Kidney (tissue), 14 donors: ENCODE measurements around the gene PXYLP1. TPM values are rescaled to one million over a fixed set of nuclear protein-coding genes. Genes with fewer than 3 reads are reported as not detected.
A peak's percentile ranks its signal among the peaks of the same experiment; 100 is the strongest.

ENCODE experiments used
- DNase-seq, 5 donors: peaks; one replicate each; pipeline ENCODE4 v3.0.0-alpha.2; 2013 to 2020
- FAIRE-seq: peaks from 2 replicates; lab custom pipeline; 2012; peaks lifted over from hg19 to GRCh38; lab: Jason Lieb, UNC
- H3K27ac ChIP-seq, 2 donors: one replicate each; pipeline ENCODE4 v1.7.0; 2013; ENCODE audit warnings: low read depth in 2 of 2, low read length in 2 of 2, inconsistent platforms in 1 of 2
- H3K27me3 ChIP-seq: one replicate; pipeline ENCODE4 v1.7.1; 2013; ENCODE audit warnings: low read length, inconsistent platforms; ENCODE audit not compliant: control insufficient read depth, insufficient read depth
- H3K36me3 ChIP-seq, 3 donors: one replicate each; pipeline versions ENCODE4 v1.7.0 to v1.7.1; 2013; ENCODE audit warnings: low read length in 3 of 3, control low read depth in 1 of 3, inconsistent platforms in 1 of 3; ENCODE audit not compliant: insufficient read depth in 3 of 3, control insufficient read depth in 2 of 3
- H3K4me1 ChIP-seq, 3 donors: one replicate each; pipeline versions ENCODE4 v1.7.0 to v1.7.1; 2013; ENCODE audit warnings: low read length in 3 of 3, inconsistent platforms in 1 of 3, low read depth in 1 of 3; ENCODE audit not compliant: control insufficient read depth in 2 of 3, insufficient read depth in 2 of 3
- H3K4me3 ChIP-seq, 3 donors: one replicate each; pipeline versions ENCODE4 v1.7.0 to v1.8.1; 2013; ENCODE audit warnings: low read length in 3 of 3, control low read depth in 1 of 3, inconsistent platforms in 1 of 3
- H3K9ac ChIP-seq, 3 donors: one replicate each; pipeline versions ENCODE4 v1.7.0 to v1.7.1; 2013; ENCODE audit warnings: low read length in 3 of 3, control low read depth in 1 of 3, inconsistent platforms in 1 of 3
- H3K9me3 ChIP-seq, 3 donors: one replicate each; pipeline versions ENCODE4 v1.7.0 to v1.7.1; 2013; ENCODE audit warnings: low read length in 3 of 3, control low read depth in 1 of 3, inconsistent platforms in 1 of 3; ENCODE audit not compliant: control insufficient read depth in 2 of 3, insufficient read depth in 1 of 3
- intact Hi-C: fragments of 100-400 bp; cut with DNase I; formaldehyde crosslinking; loops from one replicate; pipeline ENCODE4 v1.11.1; 2022
- polyA plus RNA-seq: library from polyadenylated mRNA; stranded (reverse); fragments of 350-450 nt; fragmentation: Illumina TruSeq; extraction: RNeasy Lipid Tissue Mini Kit (QIAGEN cat#74804); gene quantifications from one replicate; pipeline ENCODE4 v1.2.3, GENCODE V29; 2014; ENCODE audit warnings: low read depth, low replicate concordance; ENCODE audit not compliant: insufficient read depth
- total RNA-seq: library from RNA; stranded (reverse); fragmentation: NEBNext Ultra II Directional; extraction: Animal tissue kit (Norgen Biotek cat#: 25700); gene quantifications from one replicate; pipeline ENCODE4 v1.2.1, GENCODE V29; 2021
- TF ChIP-seq, protein P1 (sequence below): IDR thresholded peaks from 3 replicates; pipeline ENCODE4 v1.5.1; 2012; ENCODE audit warnings: mild to moderate bottlenecking, moderate library complexity, borderline replicate concordance; ENCODE audit not compliant: insufficient read depth; ENCODE audit errors: extremely low read depth
- donor health status: control.
- donor health status: control.
- donor health status: control.
- donor health status: control.
- donor health status: control.
- donor health status: DM: yes; HTN: yes; CAD: no.
- donor health status: Normal renal cell carcinoma (clear cell type).

Gene PXYLP1
- total and polyA plus RNA-seq, 2 donors from 2014 or later: 5.4 to 11.9 TPM

DNA sequence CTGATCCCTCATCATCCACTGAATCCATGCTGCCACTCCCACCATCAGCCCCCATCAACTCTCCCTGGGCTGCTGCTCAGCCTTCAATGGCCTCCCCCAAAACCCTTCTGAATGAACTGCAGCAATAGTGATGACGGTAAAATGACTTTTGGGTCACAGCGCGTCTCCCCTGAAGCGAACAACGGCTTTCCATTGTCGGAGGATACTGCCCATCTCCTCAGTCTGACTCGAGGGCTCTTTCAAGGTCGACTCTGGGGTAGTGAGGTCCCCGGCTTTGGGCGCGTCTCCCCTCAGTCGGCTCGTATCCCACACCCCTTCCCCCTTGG, 79.5 kb downstream of the PXYLP1 start:
- H3K27ac ChIP-seq: peak overlapping the region; percentile 5 to 65
- peaks cover 0 to 16% (median 9%) of the 10 kb centered on the region in 3 donors for H3K4me1 ChIP-seq
- peak overlapping the region; percentile 86 to 97 (median 96) for H3K4me3 ChIP-seq
- H3K9me3 ChIP-seq: no peaks in the 10 kb centered on the region
- no peak for FAIRE-seq
- intact Hi-C loops: loop anchor here (10.0 kb wide), 1 partner anchor 244 kb away; no protein-coding TSS in a partner anchor
- TF ChIP-seq, protein P1, sequence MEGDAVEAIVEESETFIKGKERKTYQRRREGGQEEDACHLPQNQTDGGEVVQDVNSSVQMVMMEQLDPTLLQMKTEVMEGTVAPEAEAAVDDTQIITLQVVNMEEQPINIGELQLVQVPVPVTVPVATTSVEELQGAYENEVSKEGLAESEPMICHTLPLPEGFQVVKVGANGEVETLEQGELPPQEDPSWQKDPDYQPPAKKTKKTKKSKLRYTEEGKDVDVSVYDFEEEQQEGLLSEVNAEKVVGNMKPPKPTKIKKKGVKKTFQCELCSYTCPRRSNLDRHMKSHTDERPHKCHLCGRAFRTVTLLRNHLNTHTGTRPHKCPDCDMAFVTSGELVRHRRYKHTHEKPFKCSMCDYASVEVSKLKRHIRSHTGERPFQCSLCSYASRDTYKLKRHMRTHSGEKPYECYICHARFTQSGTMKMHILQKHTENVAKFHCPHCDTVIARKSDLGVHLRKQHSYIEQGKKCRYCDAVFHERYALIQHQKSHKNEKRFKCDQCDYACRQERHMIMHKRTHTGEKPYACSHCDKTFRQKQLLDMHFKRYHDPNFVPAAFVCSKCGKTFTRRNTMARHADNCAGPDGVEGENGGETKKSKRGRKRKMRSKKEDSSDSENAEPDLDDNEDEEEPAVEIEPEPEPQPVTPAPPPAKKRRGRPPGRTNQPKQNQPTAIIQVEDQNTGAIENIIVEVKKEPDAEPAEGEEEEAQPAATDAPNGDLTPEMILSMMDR: no peak
- H3K36me3 ChIP-seq: no peaks in the 10 kb centered on the region
- no peaks in the 10 kb centered on the region for H3K27me3 ChIP-seq
- no peak for DNase-seq
- H3K9ac ChIP-seq: peak overlapping the region; percentile 52 to 97 (median 70)

- Histone ChIP-seq H3K27me3 (no peaks in the 10 kb centered on the region), H3K27ac (peak overlapping the region; percentile 65 to 83), H3K4me3 (peak overlapping the region; percentile 86 to 97 (median 96)), H3K9ac (peak overlapping the region; percentile 52 to 97 (median 86)), H3K9me3 (no peaks in the 10 kb centered on the region), H3K36me3 (no peaks in the 10 kb centered on the region), H3K4me1 (peaks cover 0 to 16% (median 9%) of the 10 kb centered on the region in 3 donors)
- intact Hi-C loops: loop anchor here (10.0 kb wide), 1 partner anchor 243 kb away; no protein-coding TSS in a partner anchor
- TF ChIP-seq, protein P1: peak; percentile 72
- FAIRE-seq (peak; percentile 66), DNase-seq (peak; percentile 99 to 100 (median 99))
These were observed 80.1 kb downstream of the PXYLP1 start for GRCh38 chr3:141311496-141312353.

GRCh38 chr3:141312354-141313092, 80.9 kb downstream of the PXYLP1 start:
- intact Hi-C loops: loop anchor here (10.0 kb wide), 1 partner anchor 242 kb away; no protein-coding TSS in a partner anchor
- FAIRE-seq (no peak), DNase-seq (peak in 1 of 5 donors; percentile 54)
- Histone ChIP-seq H3K4me1 (peaks cover 0 to 16% (median 9%) of the 10 kb centered on the region in 3 donors), H3K9ac (peak overlapping the region in 2 of 3 donors; percentile 86 to 97), H3K27me3 (no peaks in the 10 kb centered on the region), H3K36me3 (no peaks in the 10 kb centered on the region), H3K9me3 (no peaks in the 10 kb centered on the region), H3K4me3 (peak overlapping the region; percentile 84 to 97 (median 86)), H3K27ac (peak overlapping the region in 1 of 2 donors; percentile 64)
- TF ChIP-seq, protein P1: no peak
